Gastrocnemius medialis (tissue), 4 donors: ENCODE results near the gene NDUFC2. TPM values are rescaled to one million over a fixed set of nuclear protein-coding genes. Genes with fewer than 3 reads are reported as not detected.
A peak's percentile ranks its signal among the peaks of the same experiment; 100 is the strongest.

Experiments
- ATAC-seq, 2 donors: fragments of 150-250 bp; one replicate each; pipeline ENCODE4 v1.9.1; 2016
- DNase-seq, 2 donors: peaks; one replicate each; pipeline ENCODE4 v3.0.0-alpha.2; 2019
- H3K27ac ChIP-seq, 4 donors: fragments of 200-600 bp; sonication (generic); 1 replicate in 1 of 4; 2 replicates in 3 of 4; pipeline ENCODE4 v1.5.1; 2016 to 2018; ENCODE audit warnings: mild to moderate bottlenecking in 2 of 4, moderate library complexity in 1 of 4
- H3K27me3 ChIP-seq, 3 donors: fragments of 200-600 bp; sonication (generic) in 2 of 3; 1 replicate in 1 of 3; 2 replicates in 2 of 3; pipeline versions ENCODE4 v1.5.1 to v1.6.0; 2016 to 2019; ENCODE audit warnings: mild to moderate bottlenecking in 1 of 3, moderate library complexity in 1 of 3
- H3K36me3 ChIP-seq, 2 donors: fragments of 200-600 bp; sonication (generic) in 1 of 2; one replicate each; pipeline ENCODE4 v1.5.1; 2017 to 2018
- H3K4me1 ChIP-seq, 2 donors: fragments of 200-600 bp; sonication (generic) in 1 of 2; one replicate each; pipeline ENCODE4 v1.5.1; 2016 to 2017; ENCODE audit warnings: mild to moderate bottlenecking in 2 of 2
- H3K4me3 ChIP-seq, 4 donors: fragments of 200-600 bp; sonication (generic) in 3 of 4; 1 replicate in 1 of 4; 2 replicates in 3 of 4; pipeline ENCODE4 v1.5.1; 2016 to 2019; ENCODE audit warnings: mild to moderate bottlenecking in 2 of 4
- H3K9me3 ChIP-seq, 3 donors: fragments of 200-600 bp; sonication (generic) in 2 of 3; 1 replicate in 1 of 3; 2 replicates in 2 of 3; pipeline ENCODE4 v1.5.1; 2016 to 2019
- POLR2A ChIP-seq, 2 donors: fragments of 450-650 bp; IDR thresholded peaks; one replicate each; pipeline ENCODE4 v1.6.1; 2017; ENCODE audit warnings: antibody characterized with exemption in 2 of 2, mild to moderate bottlenecking in 2 of 2, moderate library complexity in 2 of 2
- in situ Hi-C, 4 donors: fragments of 200-750 bp; cut with MboI; loops; one replicate each; pipeline versions ENCODE4 v1.15.0 to v1.8.0; 2017; ENCODE audit warnings: low sequenced_read_pairs in 4 of 4
- intact Hi-C: fragments of 100-400 bp; cut with DNase I; formaldehyde crosslinking; loops from one replicate; pipeline ENCODE4 v1.15.1; 2023; ENCODE audit warnings: low total_unique reads
- total RNA-seq, 4 donors: library from RNA; depleted of rRNA; stranded (reverse); fragments of >200 nt; gene quantifications; one replicate each; pipeline versions ENCODE4 v1.1.0 to v1.2.3, GENCODE V29; 2016
- TF ChIP-seq, protein P1 (sequence below), 5 experiments: fragments of 450-650 bp in 3 of 5; fragments of 200-600 bp in 2 of 5; sonication (generic) in 2 of 5; IDR thresholded peaks in 4 of 5; conservative IDR thresholded peaks in 1 of 5; 1 replicate in 4 of 5; 2 replicates in 1 of 5; pipeline ENCODE4 v1.5.1; 2016 to 2019; ENCODE audit warnings: antibody characterized with exemption in 5 of 5, mild to moderate bottlenecking in 3 of 5, moderate library complexity in 3 of 5

NDUFC2 gene
- total RNA-seq, 4 donors from 2014 or later = 83.7 to 207 (median 156) TPM

GRCh38 chr11:78110830-78111229 is 31.2 kb upstream of the NDUFC2 start:
- TF ChIP-seq, protein P1, sequence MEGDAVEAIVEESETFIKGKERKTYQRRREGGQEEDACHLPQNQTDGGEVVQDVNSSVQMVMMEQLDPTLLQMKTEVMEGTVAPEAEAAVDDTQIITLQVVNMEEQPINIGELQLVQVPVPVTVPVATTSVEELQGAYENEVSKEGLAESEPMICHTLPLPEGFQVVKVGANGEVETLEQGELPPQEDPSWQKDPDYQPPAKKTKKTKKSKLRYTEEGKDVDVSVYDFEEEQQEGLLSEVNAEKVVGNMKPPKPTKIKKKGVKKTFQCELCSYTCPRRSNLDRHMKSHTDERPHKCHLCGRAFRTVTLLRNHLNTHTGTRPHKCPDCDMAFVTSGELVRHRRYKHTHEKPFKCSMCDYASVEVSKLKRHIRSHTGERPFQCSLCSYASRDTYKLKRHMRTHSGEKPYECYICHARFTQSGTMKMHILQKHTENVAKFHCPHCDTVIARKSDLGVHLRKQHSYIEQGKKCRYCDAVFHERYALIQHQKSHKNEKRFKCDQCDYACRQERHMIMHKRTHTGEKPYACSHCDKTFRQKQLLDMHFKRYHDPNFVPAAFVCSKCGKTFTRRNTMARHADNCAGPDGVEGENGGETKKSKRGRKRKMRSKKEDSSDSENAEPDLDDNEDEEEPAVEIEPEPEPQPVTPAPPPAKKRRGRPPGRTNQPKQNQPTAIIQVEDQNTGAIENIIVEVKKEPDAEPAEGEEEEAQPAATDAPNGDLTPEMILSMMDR (IDR thresholded peaks at IDR 0.05 in 4 of 5, conservative IDR thresholded peaks at IDR 0.05 in 1 of 5) = no peak
- no peak for TF ChIP-seq POLR2A (IDR thresholded peaks at IDR 0.05)
- DNase-seq = no peak
- intact Hi-C loops (no loop called here), in situ Hi-C loops (loop anchor here in 1 of 4 donors (25.0 kb wide), 1 partner anchor 101 kb away; no protein-coding TSS in a partner anchor)
- no peaks in the 10 kb centered on the region for H3K4me1 ChIP-seq
- H3K27me3 ChIP-seq = no peaks in the 10 kb centered on the region
- no peak overlapping the region for H3K27ac ChIP-seq
- peaks cover 0 to 24% of the 10 kb centered on the region in 2 donors for H3K36me3 ChIP-seq
- no peak overlapping the region for H3K4me3 ChIP-seq
- H3K9me3 ChIP-seq = no peaks in the 10 kb centered on the region
- no peak for ATAC-seq

DNA sequence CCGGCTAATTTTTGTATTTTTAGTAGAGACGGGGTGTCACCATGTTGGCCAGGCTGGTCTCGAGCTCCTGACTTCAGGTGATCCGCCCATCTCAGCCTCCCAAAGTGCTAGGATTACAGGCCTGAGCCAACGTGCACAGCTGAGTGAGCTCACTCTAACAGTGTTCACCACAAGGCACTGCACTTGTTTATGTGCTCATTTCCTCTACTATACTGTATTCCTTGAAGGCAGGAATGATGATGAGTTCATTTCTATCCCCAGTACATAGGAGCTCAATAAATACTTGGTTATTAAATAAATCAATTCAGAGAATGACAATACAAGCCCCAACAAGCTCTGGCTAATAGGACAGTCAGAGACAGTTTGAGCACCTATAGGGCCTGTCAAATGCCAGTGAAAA is 30.7 kb upstream of the NDUFC2 start:
- H3K27me3 ChIP-seq = no peaks in the 10 kb centered on the region
- ATAC-seq (no peak), DNase-seq (no peak)
- H3K4me1 ChIP-seq = no peaks in the 10 kb centered on the region
- no peaks in the 10 kb centered on the region for H3K9me3 ChIP-seq
- H3K36me3 ChIP-seq = peaks cover 0 to 24% of the 10 kb centered on the region in 2 donors
- TF ChIP-seq POLR2A (IDR thresholded peaks at IDR 0.05) = no peak
- TF ChIP-seq, protein P1 (IDR thresholded peaks at IDR 0.05 in 4 of 5, conservative IDR thresholded peaks at IDR 0.05 in 1 of 5) = no peak
- no peak overlapping the region for H3K27ac ChIP-seq
- intact Hi-C loops = no loop called here
- no peak overlapping the region for H3K4me3 ChIP-seq
- in situ Hi-C loops = loop anchor here in 1 of 4 donors (25.0 kb wide), 1 partner anchor 102 kb away; no protein-coding TSS in a partner anchor

GRCh38 chr11:78109081-78110015 is 29.7 kb upstream of the NDUFC2 start:
- DNase-seq (no peak), ATAC-seq (no peak)
- in situ Hi-C loops (loop anchor here in 1 of 4 donors (25.0 kb wide), 1 partner anchor 103 kb away; no protein-coding TSS in a partner anchor), intact Hi-C loops (no loop called here)
- Histone ChIP-seq H3K27ac (no peak overlapping the region), H3K4me1 (no peaks in the 10 kb centered on the region), H3K36me3 (peaks cover 0 to 24% of the 10 kb centered on the region in 2 donors), H3K4me3 (no peak overlapping the region), H3K9me3 (no peaks in the 10 kb centered on the region), H3K27me3 (no peaks in the 10 kb centered on the region)
- no peak for TF ChIP-seq POLR2A (IDR thresholded peaks at IDR 0.05)
- TF ChIP-seq, protein P1 (IDR thresholded peaks at IDR 0.05 in 4 of 5, conservative IDR thresholded peaks at IDR 0.05 in 1 of 5) = no peak

DNA sequence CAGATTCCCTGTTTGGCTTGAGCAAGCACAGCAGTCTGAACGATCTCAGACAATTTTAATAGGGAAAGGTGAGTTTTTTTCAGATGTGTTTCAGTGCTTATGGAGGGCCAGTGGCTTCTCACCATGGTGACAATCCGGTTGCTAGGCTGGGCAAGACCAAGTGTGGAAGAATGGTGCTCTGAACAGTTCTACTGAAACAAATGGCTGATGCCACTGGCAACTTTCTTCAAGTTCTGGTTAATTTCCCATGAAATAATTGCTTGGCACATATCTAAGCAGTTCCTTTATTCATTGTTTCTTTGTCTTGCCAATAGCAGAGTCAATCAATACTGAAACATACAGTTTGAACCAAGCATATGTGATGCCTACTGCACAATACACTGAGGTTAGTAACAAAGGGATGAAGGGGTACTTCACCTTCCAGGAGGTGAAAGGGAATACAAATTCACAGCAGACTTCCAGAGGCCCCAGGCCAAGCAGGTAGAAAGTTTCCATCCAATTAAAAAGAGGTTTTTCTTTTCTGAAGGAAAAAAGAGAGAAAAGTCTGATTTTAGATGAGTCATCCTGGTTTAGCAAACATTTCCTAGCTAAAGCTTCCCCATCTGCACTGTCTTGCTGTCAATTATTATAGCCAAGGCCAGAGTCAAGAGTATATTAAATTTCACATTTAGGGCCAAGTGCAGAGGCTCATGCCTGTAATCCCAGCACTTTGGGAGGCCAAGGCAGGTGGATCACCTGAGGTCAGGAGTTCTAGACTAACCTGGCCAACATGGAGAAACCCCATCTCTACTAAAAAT is 21.2 kb upstream of the NDUFC2 start:
- in situ Hi-C loops = loop anchor here in 1 of 4 donors (25.0 kb wide), 1 partner anchor 111 kb away; no protein-coding TSS in a partner anchor
- peak overlapping the region in 3 of 4 donors; percentile 47 to 71 (median 50) for H3K27ac ChIP-seq

More for the DNA sequence above, 21.2 kb upstream of the NDUFC2 start:
- TF ChIP-seq POLR2A (IDR thresholded peaks at IDR 0.05) = no peak
- TF ChIP-seq, protein P1 (IDR thresholded peaks at IDR 0.05 in 4 of 5, conservative IDR thresholded peaks at IDR 0.05 in 1 of 5) = no peak
- peak; percentile 61 to 80 for ATAC-seq
- DNase-seq = no peak
- no peaks in the 10 kb centered on the region for H3K9me3 ChIP-seq
- peaks cover 0 to 14% of the 10 kb centered on the region in 2 donors for H3K4me1 ChIP-seq
- H3K27me3 ChIP-seq = no peaks in the 10 kb centered on the region
- H3K4me3 ChIP-seq = no peak overlapping the region
- H3K36me3 ChIP-seq = peaks cover 0 to 5% of the 10 kb centered on the region in 2 donors
- intact Hi-C loops = no loop called here
